Measurements from ENCODE around the gene CWC15.
"Not testable (repeated sequence)": the region's sequence is repeated elsewhere in the genome, so short reads cannot be mapped to it uniquely, and the experiment has no call there.

CWC15 gene

DNA sequence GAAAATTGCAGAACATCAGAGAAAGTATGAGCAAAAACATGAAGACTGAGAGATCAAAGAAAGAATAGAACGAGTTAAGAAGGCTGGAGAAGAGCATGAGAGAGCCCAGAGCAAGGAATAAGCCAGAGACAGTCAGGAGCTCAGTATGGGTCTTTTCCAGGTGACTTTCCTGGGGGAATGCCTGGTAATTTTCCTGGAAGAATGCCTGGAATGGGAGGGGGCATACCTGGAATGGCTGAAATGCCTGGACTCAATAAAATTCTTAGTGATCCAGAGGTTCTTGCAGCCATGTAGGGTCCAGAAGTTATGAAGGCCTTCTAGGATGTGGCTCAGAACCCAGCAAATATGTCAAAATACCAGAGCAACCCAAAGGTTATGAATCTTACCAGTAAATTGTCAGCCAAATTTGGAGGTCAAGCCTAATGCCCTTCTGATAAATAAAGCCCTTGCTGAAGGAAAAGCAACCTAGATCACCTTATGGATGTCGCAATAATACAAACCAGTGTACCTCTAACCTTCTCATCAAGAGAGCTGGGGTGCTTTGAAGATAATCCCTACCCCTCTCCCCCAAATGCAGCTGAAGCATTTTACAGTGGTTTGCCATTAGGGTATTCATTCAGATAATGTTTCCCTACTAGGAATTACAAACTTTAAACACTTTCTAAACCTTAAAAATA, 59.5 kb downstream of the CWC15 start:
- not testable (repeated sequence) for DNase-seq (ENCODE audit: low read depth)

DNA sequence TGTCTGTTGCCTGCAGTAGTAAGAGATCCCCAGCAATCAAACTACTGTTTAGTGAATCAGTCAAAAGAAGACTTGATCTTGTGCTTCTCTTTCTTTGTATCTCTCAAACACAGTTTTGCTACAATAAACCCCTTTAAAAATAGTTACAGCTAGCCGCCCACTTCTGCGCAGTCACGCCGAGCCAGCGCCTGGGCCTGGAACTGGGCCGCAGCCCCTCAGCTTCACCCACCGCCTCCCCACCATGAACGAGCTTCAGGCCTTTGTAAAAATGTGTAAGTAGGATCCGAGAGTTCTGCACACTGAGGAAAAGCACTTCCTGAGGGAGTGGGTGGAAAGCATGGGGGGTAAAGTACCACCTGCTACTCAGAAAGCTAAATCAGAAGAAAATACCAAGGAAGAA, 60.5 kb downstream of the CWC15 start:
- no peak for DNase-seq (ENCODE audit: low read depth)

All from GM04504 (cell line).